ENCODE data around the gene DCAF5. TPM values are rescaled to one million over a fixed set of nuclear protein-coding genes. Genes with fewer than 3 reads are reported as not detected.
"Not testable (repeated sequence)": the region's sequence is repeated elsewhere in the genome, so short reads cannot be mapped to it uniquely, and the experiment has no call there.

Gene DCAF5
- total RNA-seq, 1 donor from 2014 or later = 33.8 TPM

- FAIRE-seq; DNase-seq (ENCODE audit: low spot score in 2 of 2): not testable (repeated sequence)
These were observed 75.7 kb downstream of the DCAF5 start for GRCh38 chr14:69077185-69077584.

DNA sequence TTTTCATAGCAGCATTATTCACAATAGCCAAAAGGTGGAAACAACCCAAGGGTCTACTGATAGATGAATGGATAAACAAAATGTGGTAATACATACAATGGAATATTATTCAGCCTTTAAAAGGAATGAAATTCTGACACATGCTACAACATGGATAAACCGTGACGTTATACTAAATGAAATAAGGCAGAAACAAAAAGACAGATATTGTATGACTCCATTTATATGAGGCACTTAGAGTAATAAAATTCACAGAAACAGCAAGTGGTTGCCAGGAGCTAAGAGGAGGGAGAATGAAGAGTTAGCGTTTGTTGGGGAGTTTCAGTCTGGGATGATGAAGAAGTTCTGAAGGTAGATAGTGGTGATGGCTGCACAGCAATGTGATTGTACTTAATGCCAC is 76.6 kb downstream of the DCAF5 start:
- no peak for DNase-seq (ENCODE audit: low spot score in 2 of 2)
- FAIRE-seq = no peak

DNA sequence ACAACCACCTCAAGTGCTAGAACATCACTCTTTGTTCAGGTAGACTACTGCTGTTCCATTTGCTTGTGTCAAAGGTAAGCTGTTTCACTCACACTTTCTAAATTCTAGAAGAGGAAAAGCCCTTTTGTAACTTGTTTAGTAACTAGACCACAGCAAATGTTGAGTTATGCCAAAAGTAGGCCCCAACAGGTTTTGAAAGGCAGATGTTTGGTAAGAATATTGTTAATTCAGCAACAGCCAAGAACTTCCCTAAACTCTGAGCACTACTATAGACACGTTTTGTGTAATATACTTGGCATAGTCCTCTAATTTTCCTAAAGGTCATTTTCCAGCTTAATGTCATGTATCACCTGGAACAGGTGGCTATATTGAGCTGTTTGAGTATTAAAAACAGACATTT is 79.0 kb downstream of the DCAF5 start:
- DNase-seq (ENCODE audit: low spot score in 2 of 2) = no peak
- no peak for FAIRE-seq

GRCh38 chr14:69073429-69073828 is 79.5 kb downstream of the DCAF5 start:
- FAIRE-seq = no peak
- no peak for DNase-seq (ENCODE audit: low spot score in 2 of 2)

DNA sequence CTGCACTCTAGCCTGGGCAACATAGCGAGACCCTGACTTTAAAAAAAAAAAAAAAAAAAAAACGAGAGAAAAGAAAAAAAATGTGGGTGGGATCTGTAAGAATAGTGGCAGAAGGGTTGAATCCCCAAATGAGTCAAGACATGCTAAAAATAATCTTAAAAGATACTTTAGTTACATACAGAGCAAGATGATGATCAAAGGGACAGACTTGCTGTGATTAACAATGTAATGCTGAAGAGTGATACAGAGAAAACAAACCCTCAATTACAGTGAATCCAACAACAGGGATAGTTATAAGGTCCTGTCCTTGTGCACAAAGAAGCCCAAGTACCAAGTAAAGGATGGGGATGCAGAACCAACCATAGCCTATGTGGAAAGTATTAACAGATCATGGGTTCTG is 80.3 kb downstream of the DCAF5 start:
- no peak for DNase-seq (ENCODE audit: low spot score in 2 of 2)
- no peak for FAIRE-seq

- DNase-seq (ENCODE audit: low spot score in 2 of 2) = no peak
- FAIRE-seq = no peak
These were observed 84.0 kb downstream of the DCAF5 start for GRCh38 chr14:69068744-69069421.

GRCh38 chr14:69066396-69067171 is 86.3 kb downstream of the DCAF5 start:
- no peak for DNase-seq (ENCODE audit: low spot score in 2 of 2)
- FAIRE-seq = no peak

DNA sequence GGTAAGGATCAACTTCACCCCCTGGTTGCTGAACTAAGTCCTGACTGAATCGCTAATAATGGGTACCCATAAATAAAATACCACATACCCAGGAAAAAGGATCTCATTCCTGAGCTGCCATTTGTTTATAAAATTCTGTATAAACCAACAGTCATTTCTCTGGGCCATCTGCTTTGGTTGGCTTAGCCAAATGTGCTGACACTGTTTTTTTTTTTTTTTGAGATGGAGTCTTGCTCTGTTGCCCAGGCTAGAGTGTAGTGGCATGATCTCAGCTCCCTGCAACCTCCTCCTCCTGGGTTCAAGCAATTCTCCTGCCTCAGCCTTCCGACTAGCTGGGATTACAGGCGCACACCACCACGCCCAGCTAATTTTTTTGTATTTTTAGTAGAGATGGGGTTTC is 87.0 kb downstream of the DCAF5 start:
- DNase-seq (ENCODE audit: low spot score in 2 of 2); FAIRE-seq: not testable (repeated sequence)

DNA sequence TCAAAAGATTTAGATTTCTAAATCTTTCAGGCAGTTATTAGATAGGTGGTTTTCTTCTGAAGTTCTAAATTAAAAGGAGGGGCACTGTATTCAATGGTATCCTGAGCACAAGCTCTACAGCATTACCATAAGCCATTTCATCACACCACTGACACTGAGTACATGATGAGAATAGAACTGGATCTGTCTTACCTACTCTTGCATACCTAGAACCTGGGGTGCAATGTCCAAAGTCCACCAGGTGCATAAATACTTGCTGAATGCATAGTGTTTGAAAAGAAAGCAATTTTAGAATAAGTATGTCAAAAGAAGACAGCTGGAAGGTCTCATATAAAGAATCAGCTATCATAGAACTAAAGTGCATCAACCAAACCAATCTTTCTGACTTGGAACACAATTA is 88.3 kb downstream of the DCAF5 start:
- FAIRE-seq = no peak
- DNase-seq (ENCODE audit: low spot score in 2 of 2) = no peak

DNA sequence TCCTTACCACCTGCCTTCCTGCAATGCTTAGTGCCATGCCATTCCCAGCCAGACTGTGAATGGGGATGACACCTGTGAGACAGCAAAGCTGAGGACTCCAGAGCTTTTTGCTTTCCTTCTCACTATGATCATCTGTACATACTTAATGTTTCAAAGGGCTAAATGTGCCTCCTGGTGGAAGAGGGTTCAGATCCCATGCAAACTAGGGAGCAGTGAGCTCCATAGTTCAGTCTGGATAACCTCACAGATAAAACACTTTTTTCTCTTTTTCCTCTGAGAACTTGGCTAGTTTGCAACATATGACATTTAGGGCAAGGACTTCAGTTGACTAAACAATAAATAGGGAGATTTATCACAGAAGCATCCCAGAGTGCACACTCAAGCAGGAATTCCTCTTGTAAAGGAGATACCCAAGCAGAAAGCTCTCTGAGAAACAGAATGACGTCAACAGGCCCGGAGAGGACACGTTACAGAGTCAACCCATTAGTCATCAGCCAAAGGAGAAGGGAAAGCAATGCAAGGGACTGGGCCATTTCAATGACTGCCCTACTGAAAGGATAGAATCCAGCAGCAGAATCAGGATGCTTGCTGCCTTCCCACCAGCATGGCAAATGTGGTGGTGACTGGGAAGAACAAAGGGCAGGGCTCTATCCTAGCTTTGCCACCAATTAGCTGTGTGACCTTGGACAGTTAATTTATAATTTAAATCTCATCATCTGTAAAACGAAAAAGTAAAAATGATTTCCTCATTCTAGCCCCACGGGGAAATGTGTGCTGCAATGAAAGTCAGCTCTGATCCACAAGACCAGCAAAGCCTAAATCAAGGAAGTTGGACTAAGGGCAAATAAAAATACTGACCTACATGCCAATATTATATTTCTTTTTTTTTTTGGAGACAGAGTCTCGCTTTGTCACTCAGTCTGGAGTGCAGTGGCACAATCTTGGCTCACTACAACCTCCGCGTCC is 93.0 kb downstream of the DCAF5 start:
- FAIRE-seq = no peak

DNA sequence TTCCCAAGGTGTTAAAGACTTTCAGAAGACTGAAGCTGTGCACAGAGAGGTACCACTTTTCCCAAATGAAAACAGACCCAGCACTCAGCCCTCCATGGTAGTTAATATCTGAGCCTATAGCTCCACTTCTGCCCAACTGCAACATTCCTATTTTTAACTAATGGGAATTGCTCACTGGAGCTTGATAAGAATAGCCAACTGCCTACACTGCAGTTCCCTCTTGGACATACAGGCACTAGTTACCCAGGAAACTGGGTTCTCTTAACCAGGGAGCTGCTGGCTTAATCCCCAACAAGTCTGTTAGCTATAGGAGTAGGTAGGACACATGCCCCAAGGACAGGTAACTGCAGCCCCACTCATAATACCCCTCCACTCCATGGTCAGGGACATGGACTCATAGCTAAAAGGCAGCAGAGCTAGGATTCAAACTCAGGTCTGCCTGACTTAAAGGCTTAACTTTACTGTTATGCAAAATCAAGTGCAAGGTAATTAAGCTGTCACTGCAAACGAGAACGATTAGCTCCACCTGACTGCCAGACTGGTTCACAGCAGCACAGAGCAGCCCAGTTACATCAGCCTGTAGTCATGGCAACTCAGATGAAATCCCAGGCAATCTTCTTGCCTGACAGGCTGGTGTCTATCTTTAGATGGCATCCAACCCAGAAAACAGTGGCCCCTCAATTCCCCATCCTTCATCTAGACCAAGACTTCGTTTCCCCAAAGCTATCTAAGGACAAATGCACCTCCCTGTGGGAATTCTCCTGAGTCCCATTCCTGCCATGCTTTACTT is 96.7 kb downstream of the DCAF5 start:
- no peak for DNase-seq (ENCODE audit: low spot score in 2 of 2)
- no peak for FAIRE-seq

More for the DNA sequence above, 93.0 kb downstream of the DCAF5 start:
- no peak for DNase-seq (ENCODE audit: low spot score in 2 of 2)

DNA sequence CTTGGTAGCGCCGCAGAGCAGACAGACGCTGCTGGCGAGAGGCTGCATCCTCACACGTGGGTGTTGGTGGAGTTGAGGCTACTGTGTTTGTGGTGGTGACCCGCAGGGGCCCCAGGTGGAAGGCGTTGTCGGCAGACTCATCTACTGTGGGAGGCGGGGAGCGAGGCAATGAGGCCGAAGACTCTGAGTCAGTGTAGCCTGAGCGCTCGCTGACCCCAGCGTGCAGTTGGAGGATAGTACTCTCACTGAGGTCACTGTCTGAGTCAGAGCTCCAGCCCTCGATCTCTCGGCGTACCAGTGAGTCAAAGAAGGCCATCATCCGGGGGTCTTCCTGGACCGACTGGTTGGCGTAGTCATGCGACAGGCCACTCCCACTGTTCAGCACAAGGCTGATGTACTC is 97.8 kb downstream of the DCAF5 start:
- no peak for DNase-seq (ENCODE audit: low spot score in 2 of 2)
- FAIRE-seq = no peak

- FAIRE-seq = no peak
- DNase-seq (ENCODE audit: low spot score in 2 of 2) = no peak
These were observed 98.9 kb downstream of the DCAF5 start for GRCh38 chr14:69054030-69054429.

GRCh38 chr14:69052181-69052601 is 100.7 kb downstream of the DCAF5 start:
- DNase-seq (ENCODE audit: low spot score in 2 of 2) = no peak
- no peak for FAIRE-seq

DNA sequence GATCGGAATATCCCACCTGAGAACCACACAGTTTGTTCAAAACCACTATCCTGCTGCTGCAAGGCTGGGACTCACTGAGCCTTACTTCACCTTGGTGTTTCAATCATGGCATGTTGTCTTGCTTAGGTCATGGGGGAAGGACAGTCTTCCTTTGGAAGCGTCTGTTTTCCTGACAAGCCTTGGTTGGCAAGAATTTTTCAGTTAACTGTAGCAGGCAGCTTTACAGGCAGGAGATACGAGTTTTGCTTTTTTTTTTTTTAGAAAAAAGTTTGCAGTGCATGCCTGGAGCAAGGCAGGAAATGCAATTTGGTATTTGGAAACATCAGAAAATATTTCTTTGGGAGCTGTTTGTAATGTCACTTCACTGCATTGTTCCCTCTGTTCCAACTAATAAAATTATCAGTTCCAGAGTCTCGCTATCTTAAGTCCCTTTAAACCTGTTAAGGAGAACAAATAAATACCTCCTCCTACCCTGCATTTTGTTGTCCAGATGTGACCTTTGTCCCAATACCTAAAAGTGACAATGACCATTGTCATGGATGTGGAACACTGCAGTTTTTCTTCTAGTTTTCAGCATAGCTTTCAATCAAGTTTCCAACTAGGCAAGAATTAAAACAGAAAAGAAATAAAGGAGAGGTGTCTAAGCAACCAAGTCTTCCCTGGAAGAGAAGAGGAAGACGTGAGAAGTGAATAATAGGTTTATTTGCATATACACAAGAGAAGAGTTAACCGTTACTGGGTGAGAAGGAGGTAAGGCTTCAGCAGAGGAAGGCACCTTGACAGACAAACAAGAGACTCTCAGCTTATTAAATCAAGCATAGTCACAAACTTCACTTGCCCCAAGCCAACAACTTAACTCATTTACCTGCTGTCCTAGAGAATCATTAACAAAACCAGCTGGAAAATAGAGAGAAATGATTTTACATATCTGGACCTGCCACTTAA is 102.4 kb downstream of the DCAF5 start:
- FAIRE-seq (no peak), DNase-seq (ENCODE audit: low spot score in 2 of 2) (no peak)

DNA sequence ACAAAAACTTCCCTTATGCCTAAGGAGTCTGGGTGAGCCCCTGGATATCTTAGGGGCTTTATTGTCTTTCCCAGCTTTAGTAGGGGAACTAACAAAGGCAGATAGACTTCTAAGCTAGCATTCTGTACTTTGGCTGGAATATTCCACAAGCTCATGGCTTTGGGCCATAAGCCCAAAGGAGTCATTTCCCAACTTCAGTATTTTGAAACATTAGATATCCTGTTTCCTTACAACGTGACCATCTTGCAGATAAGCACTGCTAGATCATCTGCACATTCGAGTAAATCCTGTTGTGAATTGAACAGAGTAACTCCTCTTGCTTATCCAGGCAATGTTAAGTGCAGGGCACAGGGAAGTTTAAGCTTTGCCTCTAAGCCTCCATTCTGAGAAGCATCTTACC is 103.2 kb downstream of the DCAF5 start:
- DNase-seq (ENCODE audit: low spot score in 2 of 2) = no peak
- no peak for FAIRE-seq

GRCh38 chr14:69048456-69048855 is 104.5 kb downstream of the DCAF5 start:
- DNase-seq (ENCODE audit: low spot score in 2 of 2) (no peak), FAIRE-seq (no peak)

- FAIRE-seq = no peak
- no peak for DNase-seq (ENCODE audit: low spot score in 2 of 2)
These were observed 105.7 kb downstream of the DCAF5 start for GRCh38 chr14:69047255-69047654.

DNA sequence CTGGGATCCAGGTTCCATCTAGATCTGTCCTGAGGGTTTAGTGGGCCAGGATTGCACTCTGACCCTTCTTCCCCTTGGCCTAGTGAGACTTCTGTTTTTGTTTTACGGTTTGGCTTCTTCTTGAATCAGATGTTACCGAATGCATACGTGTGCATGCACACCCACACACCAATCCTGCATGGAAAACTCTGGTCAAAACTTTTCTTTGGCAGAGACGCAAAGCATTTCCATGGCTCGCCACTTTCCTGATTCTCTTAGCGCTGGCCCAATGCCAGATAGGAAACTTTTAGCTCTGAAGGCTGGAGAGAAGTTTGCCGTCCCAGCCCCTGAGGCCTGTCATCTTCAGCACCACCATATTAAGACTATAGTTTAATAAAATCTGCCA is 106.5 kb downstream of the DCAF5 start:
- DNase-seq (ENCODE audit: low spot score in 2 of 2) (no peak), FAIRE-seq (no peak)

Data from frontal cortex (tissue), 4 donors.